ENCODE results near the gene RGMB. TPM values are rescaled to one million over a fixed set of nuclear protein-coding genes. Genes with fewer than 3 reads are reported as not detected.

RGMB gene
- total and polyA plus RNA-seq, 2 of the 13 experiments (the other 11 are each of a cell fraction or from before 2014, with no cell fraction given) = 3.0 to 3.8 TPM

DNA sequence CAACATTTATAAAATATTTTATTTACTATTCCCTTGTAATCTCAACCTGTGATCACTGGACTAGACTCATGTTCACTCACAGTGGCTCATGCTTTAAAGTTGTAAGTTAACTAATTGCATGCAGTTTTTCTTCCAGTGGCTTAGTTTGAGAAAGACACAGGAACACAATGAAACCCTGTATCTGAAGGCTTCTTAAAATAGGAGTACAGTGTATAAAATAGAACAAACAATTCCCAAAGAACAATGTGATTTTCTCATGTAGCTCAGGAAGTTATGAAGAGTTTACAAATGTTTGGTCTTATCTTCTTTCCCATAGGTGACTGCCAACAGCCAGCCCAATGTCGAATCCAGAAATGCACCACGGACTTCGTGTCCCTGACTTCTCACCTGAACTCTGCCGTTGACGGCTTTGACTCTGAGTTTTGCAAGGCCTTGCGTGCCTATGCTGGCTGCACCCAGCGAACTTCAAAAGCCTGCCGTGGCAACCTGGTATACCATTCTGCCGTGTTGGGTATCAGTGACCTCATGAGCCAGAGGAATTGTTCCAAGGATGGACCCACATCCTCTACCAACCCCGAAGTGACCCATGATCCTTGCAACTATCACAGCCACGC is 5.9 kb downstream of the RGMB start (continued):
- peak; percentile 37; the same call in 1 of the 2 replicates for TF ChIP-seq THAP11 (CRISPR knock-in tag; IDR thresholded peaks at IDR 0.05)
- TF ChIP-seq, protein P1, sequence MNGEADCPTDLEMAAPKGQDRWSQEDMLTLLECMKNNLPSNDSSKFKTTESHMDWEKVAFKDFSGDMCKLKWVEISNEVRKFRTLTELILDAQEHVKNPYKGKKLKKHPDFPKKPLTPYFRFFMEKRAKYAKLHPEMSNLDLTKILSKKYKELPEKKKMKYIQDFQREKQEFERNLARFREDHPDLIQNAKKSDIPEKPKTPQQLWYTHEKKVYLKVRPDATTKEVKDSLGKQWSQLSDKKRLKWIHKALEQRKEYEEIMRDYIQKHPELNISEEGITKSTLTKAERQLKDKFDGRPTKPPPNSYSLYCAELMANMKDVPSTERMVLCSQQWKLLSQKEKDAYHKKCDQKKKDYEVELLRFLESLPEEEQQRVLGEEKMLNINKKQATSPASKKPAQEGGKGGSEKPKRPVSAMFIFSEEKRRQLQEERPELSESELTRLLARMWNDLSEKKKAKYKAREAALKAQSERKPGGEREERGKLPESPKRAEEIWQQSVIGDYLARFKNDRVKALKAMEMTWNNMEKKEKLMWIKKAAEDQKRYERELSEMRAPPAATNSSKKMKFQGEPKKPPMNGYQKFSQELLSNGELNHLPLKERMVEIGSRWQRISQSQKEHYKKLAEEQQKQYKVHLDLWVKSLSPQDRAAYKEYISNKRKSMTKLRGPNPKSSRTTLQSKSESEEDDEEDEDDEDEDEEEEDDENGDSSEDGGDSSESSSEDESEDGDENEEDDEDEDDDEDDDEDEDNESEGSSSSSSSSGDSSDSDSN (CRISPR knock-in tag; IDR thresholded peaks at IDR 0.05) = peak; percentile 58
- 0 out of 2 replicates have a peak, but pooled peaks have one; percentile 47 for TF ChIP-seq FOXO1 (CRISPR knock-in tag; IDR thresholded peaks at IDR 0.05)
- TF ChIP-seq SAP130 (CRISPR knock-in tag; IDR thresholded peaks at IDR 0.05; ENCODE audit: low read depth) = peak; percentile 69
- TF ChIP-seq U2AF2 (IDR thresholded peaks at IDR 0.05; ENCODE audit: low read depth, low read length) = no peak
- peak; percentile 63 for TF ChIP-seq CEBPG (CRISPR knock-in tag; IDR thresholded peaks at IDR 0.05)
- TF ChIP-seq ZMAT3 (CRISPR knock-in tag; conservative IDR thresholded peaks at IDR 0.05) = peak; percentile 59; the same call in 1 of the 2 replicates
- no peak for TF ChIP-seq SP2 (CRISPR knock-in tag; IDR thresholded peaks at IDR 0.05)
- 0 out of 2 replicates have a peak, but pooled peaks have one; percentile 11 for TF ChIP-seq ZNF143 (CRISPR knock-in tag; IDR thresholded peaks at IDR 0.05)
- 0 out of 2 replicates have a peak, but pooled peaks have one; percentile 47 for TF ChIP-seq ZNF567 (CRISPR knock-in tag; IDR thresholded peaks at IDR 0.05; ENCODE audit: borderline replicate concordance)
- 0 out of 2 replicates have a peak, but pooled peaks have one; percentile 54 for TF ChIP-seq IKZF5 (CRISPR knock-in tag; IDR thresholded peaks at IDR 0.05)
- peak; percentile 63 for TF ChIP-seq ZFY (CRISPR knock-in tag; IDR thresholded peaks at IDR 0.05)
- no peak for TF ChIP-seq ZNF720 (CRISPR knock-in tag; IDR thresholded peaks at IDR 0.05)
- peak; percentile 16; the same call in 1 of the 2 replicates for TF ChIP-seq KDM1A (CRISPR knock-in tag; IDR thresholded peaks at IDR 0.05)
- no peak for TF ChIP-seq HBP1 (CRISPR knock-in tag; IDR thresholded peaks at IDR 0.05; ENCODE audit: low read depth)
- TF ChIP-seq PPARG (CRISPR knock-in tag; conservative IDR thresholded peaks at IDR 0.05) = peak; percentile 71
- TF ChIP-seq, protein P2, sequence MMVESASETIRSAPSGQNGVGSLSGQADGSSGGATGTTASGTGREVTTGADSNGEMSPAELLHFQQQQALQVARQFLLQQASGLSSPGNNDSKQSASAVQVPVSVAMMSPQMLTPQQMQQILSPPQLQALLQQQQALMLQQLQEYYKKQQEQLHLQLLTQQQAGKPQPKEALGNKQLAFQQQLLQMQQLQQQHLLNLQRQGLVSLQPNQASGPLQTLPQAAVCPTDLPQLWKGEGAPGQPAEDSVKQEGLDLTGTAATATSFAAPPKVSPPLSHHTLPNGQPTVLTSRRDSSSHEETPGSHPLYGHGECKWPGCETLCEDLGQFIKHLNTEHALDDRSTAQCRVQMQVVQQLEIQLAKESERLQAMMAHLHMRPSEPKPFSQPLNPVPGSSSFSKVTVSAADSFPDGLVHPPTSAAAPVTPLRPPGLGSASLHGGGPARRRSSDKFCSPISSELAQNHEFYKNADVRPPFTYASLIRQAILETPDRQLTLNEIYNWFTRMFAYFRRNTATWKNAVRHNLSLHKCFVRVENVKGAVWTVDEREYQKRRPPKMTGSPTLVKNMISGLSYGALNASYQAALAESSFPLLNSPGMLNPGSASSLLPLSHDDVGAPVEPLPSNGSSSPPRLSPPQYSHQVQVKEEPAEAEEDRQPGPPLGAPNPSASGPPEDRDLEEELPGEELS (CRISPR knock-in tag; IDR thresholded peaks at IDR 0.05) = peak; percentile 59
- TF ChIP-seq PITX1 (CRISPR knock-in tag; IDR thresholded peaks at IDR 0.05) = peak; percentile 77
- TF ChIP-seq, protein P3, sequence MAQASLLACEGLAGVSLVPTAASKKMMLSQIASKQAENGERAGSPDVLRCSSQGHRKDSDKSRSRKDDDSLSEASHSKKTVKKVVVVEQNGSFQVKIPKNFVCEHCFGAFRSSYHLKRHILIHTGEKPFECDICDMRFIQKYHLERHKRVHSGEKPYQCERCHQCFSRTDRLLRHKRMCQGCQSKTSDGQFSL (CRISPR knock-in tag; IDR thresholded peaks at IDR 0.05) = no peak
- TF ChIP-seq ELF1 (CRISPR knock-in tag; IDR thresholded peaks at IDR 0.05) = no peak
- TF ChIP-seq IKZF4 (CRISPR knock-in tag; IDR thresholded peaks at IDR 0.05; ENCODE audit: borderline replicate concordance, low read depth, not compliant biosample characterization) = no peak
- TF ChIP-seq NR2F6 (IDR thresholded peaks at IDR 0.05) = peak; percentile 55
- TF ChIP-seq NR2F6 (CRISPR knock-in tag; IDR thresholded peaks at IDR 0.05) = peak; percentile 50
- no peak for TF ChIP-seq ZZZ3 (CRISPR knock-in tag; IDR thresholded peaks at IDR 0.05; ENCODE audit: borderline replicate concordance)
- no peak for TF ChIP-seq TSC22D2 (CRISPR knock-in tag; IDR thresholded peaks at IDR 0.05; ENCODE audit: borderline replicate concordance)

Measured in HepG2 (cell line).